SU-DHL-6 (cell line): ENCODE results near the gene PDHX.

Experiments
- EZH2phosphoT487 ChIP-seq: fragments of 200-600 bp; sonication (generic), shearing (Covaris generic); conservative IDR thresholded peaks from 2 replicates; pipeline ENCODE4 v1.6.1; 2018; ENCODE audit warnings: mild to moderate bottlenecking, antibody characterized with exemption, low read length, moderate library complexity, mixed read lengths
- TF ChIP-seq, protein P1 (sequence below): fragments of 200-600 bp; sonication (generic); IDR thresholded peaks from one replicate; pipeline ENCODE4 v1.5.1; 2017; ENCODE audit warnings: antibody characterized with exemption, mild to moderate bottlenecking, low read length, moderate library complexity; ENCODE audit not compliant: insufficient read depth, poor library complexity, severe bottlenecking

DNA sequence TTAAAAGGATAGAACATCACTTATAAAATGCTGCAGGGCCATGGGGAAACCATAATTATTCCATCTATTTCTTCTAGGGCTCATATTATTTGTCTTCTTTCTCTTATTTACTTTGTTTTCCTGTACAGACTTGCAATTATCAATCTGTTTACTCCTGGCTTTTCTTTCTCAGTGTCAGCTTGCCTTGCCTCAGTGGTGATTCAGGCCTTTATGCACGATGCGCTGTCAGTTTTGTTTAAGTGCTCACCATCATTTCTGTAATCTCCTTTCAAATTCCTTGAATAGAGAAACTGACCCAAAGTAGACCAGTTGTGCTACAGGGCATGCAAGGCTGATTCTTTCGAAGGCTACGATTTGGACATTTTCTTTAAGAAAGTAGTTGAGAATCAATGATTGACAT is 4.7 kb downstream of the PDHX start:
- TF ChIP-seq, protein P1, sequence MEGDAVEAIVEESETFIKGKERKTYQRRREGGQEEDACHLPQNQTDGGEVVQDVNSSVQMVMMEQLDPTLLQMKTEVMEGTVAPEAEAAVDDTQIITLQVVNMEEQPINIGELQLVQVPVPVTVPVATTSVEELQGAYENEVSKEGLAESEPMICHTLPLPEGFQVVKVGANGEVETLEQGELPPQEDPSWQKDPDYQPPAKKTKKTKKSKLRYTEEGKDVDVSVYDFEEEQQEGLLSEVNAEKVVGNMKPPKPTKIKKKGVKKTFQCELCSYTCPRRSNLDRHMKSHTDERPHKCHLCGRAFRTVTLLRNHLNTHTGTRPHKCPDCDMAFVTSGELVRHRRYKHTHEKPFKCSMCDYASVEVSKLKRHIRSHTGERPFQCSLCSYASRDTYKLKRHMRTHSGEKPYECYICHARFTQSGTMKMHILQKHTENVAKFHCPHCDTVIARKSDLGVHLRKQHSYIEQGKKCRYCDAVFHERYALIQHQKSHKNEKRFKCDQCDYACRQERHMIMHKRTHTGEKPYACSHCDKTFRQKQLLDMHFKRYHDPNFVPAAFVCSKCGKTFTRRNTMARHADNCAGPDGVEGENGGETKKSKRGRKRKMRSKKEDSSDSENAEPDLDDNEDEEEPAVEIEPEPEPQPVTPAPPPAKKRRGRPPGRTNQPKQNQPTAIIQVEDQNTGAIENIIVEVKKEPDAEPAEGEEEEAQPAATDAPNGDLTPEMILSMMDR, result no peak
- no peak for TF ChIP-seq EZH2phosphoT487
